SJSA1 (cell line): ENCODE data around the gene CFAP100. TPM values are rescaled to one million over a fixed set of nuclear protein-coding genes. Genes with fewer than 3 reads are reported as not detected.
A peak's percentile ranks its signal among the peaks of the same experiment; 100 is the strongest.

Experiments
- DNase-seq, 2 experiments: peaks; one replicate each; pipeline ENCODE4 v3.0.0-alpha.2; 2015 to 2020; ENCODE audit warnings: low spot score in 2 of 2, low read depth in 1 of 2
- H3K27ac ChIP-seq: fragments of 250-450 bp; sonication (Bioruptor Pico); 2 replicates; pipeline ENCODE4 v1.5.1; 2020; ENCODE audit warnings: mild to moderate bottlenecking, moderate library complexity
- H3K27me3 ChIP-seq: fragments of 250-450 bp; sonication (Bioruptor Pico); replicated peaks from 2 replicates; pipeline ENCODE4 v1.5.1; 2020; ENCODE audit warnings: mild to moderate bottlenecking, moderate library complexity
- H3K36me3 ChIP-seq: fragments of 250-450 bp; sonication (Bioruptor Pico); 2 replicates; pipeline ENCODE4 v1.5.1; 2020; ENCODE audit warnings: mild to moderate bottlenecking
- H3K4me1 ChIP-seq: fragments of 250-450 bp; sonication (Bioruptor Pico); replicated peaks from 2 replicates; pipeline ENCODE4 v1.6.1; 2021; ENCODE audit warnings: mild to moderate bottlenecking
- H3K4me3 ChIP-seq: fragments of 250-450 bp; sonication (Bioruptor Pico); 2 replicates; pipeline ENCODE4 v1.5.1; 2020; ENCODE audit warnings: mild to moderate bottlenecking
- H3K9me3 ChIP-seq: fragments of 250-450 bp; sonication (Bioruptor Pico); replicated peaks from 2 replicates; pipeline ENCODE4 v1.5.1; 2020; ENCODE audit warnings: mild to moderate bottlenecking
- total RNA-seq: library from RNA; depleted of rRNA; stranded (reverse); fragments of >200 nt; shearing (Covaris generic); gene quantifications from 2 replicates; pipeline ENCODE4 v1.2.3, GENCODE V29; 2014

Gene CFAP100
- total RNA-seq, 1 experiment from 2014 or later, result not detected

DNA sequence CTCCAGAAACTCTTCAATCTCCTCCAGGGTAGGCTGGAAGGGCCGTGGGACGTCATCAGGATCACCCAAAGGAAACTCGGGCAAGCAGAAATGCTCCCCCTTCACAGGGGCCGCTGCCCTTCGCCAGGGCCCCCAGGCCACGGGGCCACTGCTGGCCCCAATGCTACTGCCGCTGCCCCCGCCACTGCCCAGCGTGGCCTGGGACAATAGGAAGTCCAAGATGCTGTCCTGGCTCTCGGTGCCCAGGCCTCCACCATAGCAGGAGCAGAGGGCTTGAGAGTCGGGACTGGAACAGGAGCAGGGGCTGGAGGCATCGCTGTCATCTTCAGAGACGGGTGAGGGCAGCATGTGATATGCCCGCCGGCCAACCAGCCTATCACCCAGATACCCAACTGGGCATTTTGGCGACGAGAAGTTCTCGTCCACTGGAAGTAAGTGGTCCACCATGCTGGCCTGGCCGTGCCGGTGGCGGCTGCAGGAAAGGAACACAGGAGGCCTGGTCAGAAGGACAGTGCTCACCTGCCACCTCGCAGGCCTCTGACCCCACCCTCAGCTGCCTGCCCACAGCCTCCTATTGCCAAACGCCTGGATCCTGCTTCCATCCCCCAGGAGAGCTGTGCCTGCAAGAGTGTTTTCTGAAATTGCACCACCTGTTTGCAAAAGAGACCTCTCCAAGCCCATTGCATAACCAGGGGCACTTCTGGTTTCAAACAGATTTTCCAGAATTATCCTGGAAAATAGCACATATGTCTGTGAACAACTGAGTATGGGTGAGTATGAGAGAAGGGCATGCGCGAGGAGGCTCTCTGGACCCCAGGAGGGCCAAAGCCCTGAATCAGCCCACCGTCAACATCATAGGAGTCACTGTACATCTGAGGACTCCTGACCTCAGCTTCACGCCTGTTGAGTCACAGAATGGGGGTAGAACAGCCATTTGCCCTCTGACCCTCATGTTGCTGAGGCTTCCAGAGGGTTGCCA, 41.9 kb upstream of the CFAP100 start:
- H3K27me3 ChIP-seq, result peaks cover 10% of the 10 kb centered on the region
- H3K9me3 ChIP-seq, result no peaks in the 10 kb centered on the region
- no peak for DNase-seq
- peaks cover 20% of the 10 kb centered on the region for H3K4me1 ChIP-seq
- H3K4me3 ChIP-seq, result no peak overlapping the region
- no peaks in the 10 kb centered on the region for H3K36me3 ChIP-seq
- no peak overlapping the region for H3K27ac ChIP-seq

- Histone ChIP-seq H3K36me3 (no peaks in the 10 kb centered on the region), H3K27me3 (peaks cover 13% of the 10 kb centered on the region), H3K9me3 (no peaks in the 10 kb centered on the region), H3K4me3 (no peak overlapping the region), H3K27ac (no peak overlapping the region), H3K4me1 (peaks cover 25% of the 10 kb centered on the region)
- no peak for DNase-seq
These were observed 40.9 kb upstream of the CFAP100 start for GRCh38 chr3:126353694-126354321.

DNA sequence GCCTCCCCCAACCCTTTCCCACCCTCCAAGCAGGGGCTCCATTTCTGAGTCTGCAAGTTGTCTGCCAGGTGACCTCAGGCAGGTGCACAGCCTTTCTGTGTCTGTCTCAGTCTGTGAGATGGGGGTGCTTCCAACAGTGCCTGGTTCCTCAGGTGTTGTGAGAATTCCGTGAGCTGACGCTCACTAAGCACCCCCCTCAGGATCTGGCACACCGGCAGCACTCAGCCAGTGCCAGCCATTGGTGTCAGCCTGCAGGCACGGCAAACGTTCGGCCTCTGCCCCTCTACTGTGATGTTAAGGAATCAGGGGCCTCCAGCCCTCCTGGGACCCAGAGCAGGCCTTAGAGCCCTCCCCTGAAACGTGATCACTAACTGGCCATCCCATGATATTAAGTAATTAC, 39.9 kb upstream of the CFAP100 start:
- Histone ChIP-seq H3K4me3 (no peak overlapping the region), H3K36me3 (no peaks in the 10 kb centered on the region), H3K9me3 (no peaks in the 10 kb centered on the region), H3K4me1 (peaks cover 25% of the 10 kb centered on the region), H3K27me3 (peaks cover 17% of the 10 kb centered on the region), H3K27ac (no peak overlapping the region)
- no peak for DNase-seq

GRCh38 chr3:126355251-126355650, 39.5 kb upstream of the CFAP100 start:
- no peaks in the 10 kb centered on the region for H3K36me3 ChIP-seq
- H3K4me3 ChIP-seq, result no peak overlapping the region
- DNase-seq, result no peak
- H3K27ac ChIP-seq, result no peak overlapping the region
- H3K4me1 ChIP-seq, result peaks cover 25% of the 10 kb centered on the region
- peaks cover 17% of the 10 kb centered on the region for H3K27me3 ChIP-seq
- H3K9me3 ChIP-seq, result no peaks in the 10 kb centered on the region

- DNase-seq, result peak; percentile 29 to 58
- H3K9me3 ChIP-seq, result no peaks in the 10 kb centered on the region
- no peak overlapping the region for H3K27ac ChIP-seq
These were observed 38.8 kb upstream of the CFAP100 start for GRCh38 chr3:126355777-126356372.

DNA sequence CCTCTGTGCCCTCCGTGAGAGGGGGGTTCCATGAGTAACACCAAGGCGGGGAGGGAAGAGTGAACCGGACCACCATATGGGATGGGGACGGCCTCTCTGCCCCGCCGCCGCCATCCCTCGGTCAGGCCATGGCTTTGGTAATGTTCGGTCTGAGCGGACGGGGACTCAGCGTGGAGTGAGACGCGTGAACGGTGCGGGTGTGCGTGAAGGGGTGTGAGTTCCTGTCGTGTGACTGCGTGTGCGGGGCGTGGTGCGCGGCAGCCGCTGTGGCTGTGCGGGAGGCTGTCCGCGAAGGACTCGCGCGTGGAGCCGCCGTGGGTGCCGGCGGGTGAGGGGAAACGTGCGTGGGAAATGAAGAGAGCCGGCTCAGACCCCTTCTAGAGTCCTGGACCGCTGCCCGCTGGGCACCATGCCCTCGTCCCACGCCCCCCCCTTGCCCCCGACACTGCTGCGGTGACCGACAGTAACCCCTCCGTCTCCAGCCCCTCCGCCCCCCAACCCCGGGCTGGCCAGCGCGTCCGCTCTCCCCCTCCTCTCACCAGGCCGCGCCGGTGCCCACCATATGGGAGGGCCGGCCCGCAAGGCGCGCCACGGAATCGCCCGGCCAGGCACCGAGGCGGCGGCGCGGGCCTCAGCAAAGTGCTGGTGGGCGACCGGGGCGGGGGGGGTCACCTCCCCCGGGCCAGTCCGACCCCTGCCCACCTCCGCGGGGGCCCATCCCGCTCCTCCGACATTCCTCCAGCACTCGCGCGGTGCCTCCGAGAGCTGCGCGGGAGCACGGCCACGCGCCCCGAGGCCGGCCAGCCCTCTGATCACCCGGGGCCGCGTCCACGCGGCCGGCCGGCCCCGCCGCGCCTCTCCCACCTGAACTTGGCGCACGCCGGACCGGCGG, 38.1 kb upstream of the CFAP100 start:
- no peak overlapping the region for H3K27ac ChIP-seq
- peak overlapping the region; percentile 43 for H3K4me3 ChIP-seq
- H3K27me3 ChIP-seq, result peaks cover 17% of the 10 kb centered on the region
- H3K9me3 ChIP-seq, result no peaks in the 10 kb centered on the region
- peaks cover 25% of the 10 kb centered on the region for H3K4me1 ChIP-seq
- DNase-seq, result no peak
- no peaks in the 10 kb centered on the region for H3K36me3 ChIP-seq

More at GRCh38 chr3:126355777-126356372, 38.8 kb upstream of the CFAP100 start:
- H3K27me3 ChIP-seq, result peaks cover 17% of the 10 kb centered on the region
- H3K36me3 ChIP-seq, result no peaks in the 10 kb centered on the region
- H3K4me1 ChIP-seq, result peaks cover 25% of the 10 kb centered on the region
- H3K4me3 ChIP-seq, result peak overlapping the region; percentile 43

DNA sequence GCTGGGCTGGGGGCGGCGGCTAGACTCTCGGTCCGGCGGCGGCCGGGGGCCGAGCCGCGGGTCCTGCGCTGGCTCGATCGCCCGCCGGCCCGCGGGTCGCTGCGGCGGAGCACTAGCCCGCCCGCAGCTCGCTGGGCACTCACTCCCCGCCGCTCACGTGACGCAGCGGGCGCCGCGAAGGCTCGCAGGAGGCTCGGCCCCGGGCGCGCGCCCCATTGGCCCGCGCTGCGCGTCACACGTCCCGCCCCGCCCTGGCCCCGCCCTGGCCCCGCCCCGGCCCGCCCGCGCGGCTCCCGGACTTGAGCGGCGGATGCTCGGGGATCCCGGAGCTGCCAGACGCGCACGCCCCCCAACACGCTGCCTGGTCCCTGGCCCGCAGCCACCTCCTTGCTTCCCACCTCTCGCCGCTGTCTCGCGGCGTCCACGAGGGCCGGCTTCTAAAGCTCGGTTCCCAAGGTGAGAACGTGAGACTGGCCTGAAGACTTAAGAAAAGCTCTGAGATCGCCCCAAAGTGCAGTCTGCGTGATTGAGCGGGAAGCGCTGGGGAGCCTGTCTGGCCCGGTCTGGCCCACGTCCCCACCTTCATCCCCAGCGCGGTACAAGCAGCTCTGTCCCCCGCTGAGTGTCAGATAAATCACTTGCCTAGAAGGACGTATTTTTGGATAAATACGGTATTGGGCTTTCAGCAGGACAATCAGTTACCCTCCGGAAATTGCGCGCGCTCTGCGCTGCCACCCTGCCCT, 37.2 kb upstream of the CFAP100 start, which contains the start of gene KLF15:
KLF15 (minus strand) TSS at position 114 of the 743 bp plus-strand sequence. CDS start 4,486 bp downstream, outside the sequence.
- H3K4me1 ChIP-seq, result peaks cover 25% of the 10 kb centered on the region
- peak; percentile 64 to 71 for DNase-seq
- peak within 1 kb of the TSS; percentile 43 for H3K4me3 ChIP-seq
- no peaks in the 10 kb centered on the region for H3K9me3 ChIP-seq
- H3K36me3 ChIP-seq, result no peaks in the 10 kb centered on the region
- no peak within 1 kb of the TSS for H3K27ac ChIP-seq
- H3K27me3 ChIP-seq, result peaks cover 17% of the 10 kb centered on the region

GRCh38 chr3:126358038-126358815, 36.5 kb upstream of the CFAP100 start:
- peaks cover 17% of the 10 kb centered on the region for H3K27me3 ChIP-seq
- no peak overlapping the region for H3K27ac ChIP-seq
- peaks cover 25% of the 10 kb centered on the region for H3K4me1 ChIP-seq
- no peaks in the 10 kb centered on the region for H3K9me3 ChIP-seq
- no peaks in the 10 kb centered on the region for H3K36me3 ChIP-seq
- no peak for DNase-seq
- peak overlapping the region; percentile 43 for H3K4me3 ChIP-seq

GRCh38 chr3:126358816-126359181, 35.9 kb upstream of the CFAP100 start:
- Histone ChIP-seq H3K27ac (no peak overlapping the region), H3K9me3 (no peaks in the 10 kb centered on the region), H3K4me3 (no peak overlapping the region), H3K4me1 (peaks cover 25% of the 10 kb centered on the region), H3K36me3 (no peaks in the 10 kb centered on the region), H3K27me3 (peaks cover 17% of the 10 kb centered on the region)
- no peak for DNase-seq

DNA sequence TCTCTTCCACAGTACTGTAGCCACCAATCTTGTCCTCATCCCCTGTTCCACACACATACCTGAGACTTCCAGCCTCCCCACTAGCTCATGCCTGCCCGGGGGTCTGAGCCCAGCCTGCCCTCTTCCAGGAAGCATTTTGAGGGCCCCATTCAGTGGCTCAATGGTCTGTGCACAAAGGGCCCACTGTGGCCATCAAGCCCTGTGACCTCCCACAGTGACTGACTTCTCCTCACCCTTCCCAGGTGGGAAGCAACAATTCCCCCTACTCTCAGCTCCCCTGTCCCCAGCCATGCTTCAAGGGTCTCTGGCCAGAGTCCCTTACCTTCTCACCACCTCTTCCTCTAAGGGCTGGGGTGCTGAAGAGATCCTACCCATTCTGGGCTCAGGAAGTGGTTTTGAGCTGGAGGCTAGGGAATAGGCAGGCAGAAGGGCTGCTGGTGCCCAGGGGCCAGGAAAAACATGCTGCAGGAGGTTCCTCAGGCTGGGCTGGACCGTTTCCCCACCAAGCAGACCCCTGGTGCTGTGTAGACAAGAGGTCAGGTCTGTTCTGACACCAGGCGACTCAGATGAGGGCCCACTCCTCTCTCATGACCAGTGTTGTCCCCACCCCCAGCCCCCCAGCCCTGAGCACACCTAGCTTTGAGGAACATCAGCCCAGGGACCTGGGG, 34.5 kb upstream of the CFAP100 start:
- Histone ChIP-seq H3K4me1 (peaks cover 25% of the 10 kb centered on the region), H3K4me3 (no peak overlapping the region), H3K27me3 (peaks cover 17% of the 10 kb centered on the region), H3K27ac (no peak overlapping the region), H3K9me3 (no peaks in the 10 kb centered on the region), H3K36me3 (no peaks in the 10 kb centered on the region)
- no peak for DNase-seq

DNA sequence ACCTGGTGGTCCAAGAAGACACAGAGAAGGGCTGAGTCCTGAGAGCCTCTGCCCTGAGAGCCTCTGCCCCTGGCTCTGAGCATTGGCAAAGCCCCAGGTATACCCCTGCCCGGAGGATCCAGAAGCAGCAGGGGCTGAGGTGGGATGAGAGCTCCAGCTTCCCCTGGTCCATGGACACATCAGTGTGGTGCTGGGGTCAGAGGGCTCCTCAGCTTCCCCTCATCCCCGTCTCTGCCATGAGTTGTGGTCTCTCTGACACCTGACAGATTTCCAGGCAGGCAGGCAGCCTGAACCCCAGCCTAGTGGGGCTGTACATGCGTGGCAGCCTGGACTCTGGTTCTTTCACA, 34.0 kb upstream of the CFAP100 start:
- no peak overlapping the region for H3K4me3 ChIP-seq
- DNase-seq, result no peak
- H3K27ac ChIP-seq, result no peak overlapping the region
- no peaks in the 10 kb centered on the region for H3K36me3 ChIP-seq
- H3K9me3 ChIP-seq, result no peaks in the 10 kb centered on the region
- peaks cover 16% of the 10 kb centered on the region for H3K27me3 ChIP-seq
- peaks cover 22% of the 10 kb centered on the region for H3K4me1 ChIP-seq

GRCh38 chr3:126361211-126361610, 33.5 kb upstream of the CFAP100 start:
- H3K4me3 ChIP-seq, result no peak overlapping the region
- H3K27ac ChIP-seq, result no peak overlapping the region
- no peak for DNase-seq
- H3K27me3 ChIP-seq, result peaks cover 10% of the 10 kb centered on the region
- no peaks in the 10 kb centered on the region for H3K36me3 ChIP-seq
- H3K4me1 ChIP-seq, result peaks cover 17% of the 10 kb centered on the region
- H3K9me3 ChIP-seq, result no peaks in the 10 kb centered on the region
